GM23248 (cell line): ENCODE measurements around the gene MTCH1. TPM values are rescaled to one million over a fixed set of nuclear protein-coding genes. Genes with fewer than 3 reads are reported as not detected.
A peak's percentile ranks its signal among the peaks of the same experiment; 100 is the strongest.

Source experiments
- DNase-seq: peaks from one replicate; pipeline ENCODE4 v3.0.0-alpha.2; 2015
- H2AFZ ChIP-seq: fragments of 200-600 bp; sonication (generic); 2 replicates; pipeline ENCODE4 v1.6.1; 2016; ENCODE audit warnings: antibody characterized with exemption
- H3F3A ChIP-seq: fragments of 200-600 bp; sonication (generic); 2 replicates; pipeline ENCODE4 v1.6.1; 2016; ENCODE audit warnings: mild to moderate bottlenecking, antibody characterized with exemption, mixed run types; ENCODE audit not compliant: insufficient read depth
- H3K27ac ChIP-seq: fragments of 200-600 bp; sonication (generic); 2 replicates; pipeline ENCODE4 v1.5.1; 2016; ENCODE audit warnings: mild to moderate bottlenecking
- H3K27me3 ChIP-seq: fragments of 200-600 bp; sonication (generic); replicated peaks from 2 replicates; pipeline ENCODE4 v1.6.1; 2016; ENCODE audit warnings: mild to moderate bottlenecking; ENCODE audit not compliant: insufficient read depth
- H3K36me3 ChIP-seq: fragments of 200-600 bp; sonication (generic); 2 replicates; pipeline ENCODE4 v1.6.1; 2016; ENCODE audit warnings: low read depth, mild to moderate bottlenecking
- H3K4me1 ChIP-seq: fragments of 200-600 bp; sonication (generic); 2 replicates; pipeline ENCODE4 v1.6.1; 2016; ENCODE audit warnings: mild to moderate bottlenecking; ENCODE audit not compliant: insufficient read depth
- H3K4me2 ChIP-seq: fragments of 200-600 bp; sonication (generic); one replicate; pipeline ENCODE4 v1.6.1; 2016; ENCODE audit warnings: mild to moderate bottlenecking; ENCODE audit not compliant: unreplicated experiment
- H3K4me3 ChIP-seq: fragments of 200-600 bp; sonication (generic); 2 replicates; pipeline ENCODE4 v1.5.1; 2016; ENCODE audit warnings: mild to moderate bottlenecking
- H3K79me2 ChIP-seq: fragments of 200-600 bp; sonication (generic); 2 replicates; pipeline ENCODE4 v1.6.1; 2016; ENCODE audit warnings: mild to moderate bottlenecking; ENCODE audit not compliant: insufficient read depth
- H3K9ac ChIP-seq: fragments of 200-600 bp; sonication (generic); 2 replicates; pipeline ENCODE4 v1.6.1; 2016; ENCODE audit warnings: mild to moderate bottlenecking
- H3K9me2 ChIP-seq: fragments of 200-600 bp; sonication (generic); 2 replicates; pipeline ENCODE4 v1.6.1; 2016; ENCODE audit warnings: mixed run types, mild to moderate bottlenecking, moderate library complexity; ENCODE audit not compliant: insufficient read depth
- H3K9me3 ChIP-seq: fragments of 200-600 bp; sonication (generic); one replicate; pipeline ENCODE4 v1.6.1; 2017; ENCODE audit warnings: low read depth
- H4K20me1 ChIP-seq: fragments of 200-600 bp; sonication (generic); 2 replicates; pipeline ENCODE4 v1.6.0; 2016; ENCODE audit not compliant: insufficient read depth
- EZH2 ChIP-seq: fragments of 200-600 bp; sonication (generic); IDR thresholded peaks from 2 replicates; pipeline ENCODE4 v1.6.1; 2018; ENCODE audit warnings: antibody characterized with exemption, mild to moderate bottlenecking; ENCODE audit not compliant: insufficient read depth, poor library complexity, severe bottlenecking
- EZH2phosphoT487 ChIP-seq: fragments of 200-600 bp; sonication (generic); IDR thresholded peaks from 2 replicates; pipeline ENCODE4 v1.6.1; 2018; ENCODE audit warnings: antibody characterized with exemption, moderate library complexity, mild to moderate bottlenecking, low read depth; ENCODE audit not compliant: insufficient read depth
- WGBS, 2 experiments: methylation state at CpG; one replicate each; pipeline ENCODE4 v1.1.6; 2015 to 2017; ENCODE audit warnings: low lambda C conversion rate in 2 of 2, low coverage in 1 of 2; ENCODE audit errors: missing lambda C conversion rate in 2 of 2; 5-methylcytosine and 5-hydroxymethylcytosine counted together
- in situ Hi-C: fragments of 300-500 bp; cut with MboI; formaldehyde crosslinking; loops from 2 replicates; pipeline ENCODE4 v1.15.0; 2020
- polyA plus RNA-seq: library from polyadenylated mRNA; unstranded; fragments of >200 nt; fragmentation: Nextera tagmentation; extraction: Ambion mirVana; gene quantifications from 2 replicates; pipeline ENCODE4 v1.2.1, GENCODE V29; 2016
- total RNA-seq: library from RNA; depleted of rRNA; stranded (reverse); fragments of >200 nt; shearing (Covaris generic); gene quantifications from 2 replicates; pipeline ENCODE4 v1.2.3, GENCODE V29; 2014

Gene MTCH1
- total and polyA plus RNA-seq, 2 experiments from 2014 or later = 370 to 473 TPM

DNA sequence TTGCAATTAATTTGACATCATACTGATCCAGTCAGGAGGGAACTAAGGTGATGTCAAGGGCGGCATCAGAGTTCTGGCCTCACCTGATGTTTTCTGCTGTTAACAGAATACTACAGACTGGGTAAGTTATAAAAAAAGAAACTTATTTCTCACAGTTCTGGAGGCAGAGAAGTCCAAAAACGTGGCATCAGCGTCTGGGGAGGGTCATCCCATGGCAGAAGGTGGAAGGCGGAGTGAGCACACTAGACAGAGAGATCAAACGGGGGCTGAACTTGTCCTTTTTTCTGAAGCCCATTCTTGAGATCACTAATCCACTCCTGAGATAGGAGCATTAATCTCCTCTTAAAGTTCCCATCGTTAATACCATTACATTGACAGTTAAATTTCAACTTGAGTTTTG is 3.3 kb upstream of the MTCH1 start:
- Histone ChIP-seq H3K9ac (no peak overlapping the region), H3F3A (peaks cover 15% of the 10 kb centered on the region; the same call in 1 of the 2 replicates), H3K4me2 (no peak overlapping the region), H3K9me2 (no peaks in the 10 kb centered on the region), H3K27me3 (no peaks in the 10 kb centered on the region), H3K4me1 (no peaks in the 10 kb centered on the region), H3K4me3 (no peak overlapping the region), H2AFZ (no peak overlapping the region), H3K27ac (no peak overlapping the region), H3K79me2 (peaks cover 16% of the 10 kb centered on the region), H3K9me3 (no peaks in the 10 kb centered on the region), H4K20me1 (no peaks in the 10 kb centered on the region), H3K36me3 (no peaks in the 10 kb centered on the region)
- WGBS, 2 experiments = 79 to 88% methylated on average over 6 of the region's 6 CpGs
- in situ Hi-C loops = no loop called here
- TF ChIP-seq EZH2phosphoT487 (no peak), EZH2 (no peak)
- DNase-seq = no peak

DNA sequence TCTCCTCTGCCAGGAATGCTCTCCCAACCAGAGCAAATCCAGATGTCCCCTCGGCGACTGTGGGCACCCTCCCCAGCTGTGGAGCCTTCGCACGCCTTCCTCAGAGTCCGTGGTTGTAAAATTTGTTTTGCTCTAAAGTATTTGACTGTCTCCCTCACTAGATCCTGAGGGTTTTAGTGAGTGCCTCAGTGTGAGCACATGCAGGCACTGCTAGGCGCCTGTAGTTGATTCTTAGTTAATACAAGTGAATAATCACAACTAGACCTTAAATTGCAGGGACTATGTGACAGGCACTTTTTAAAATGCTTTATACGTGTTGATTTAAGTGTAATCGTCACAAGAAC is 680 bp upstream of the MTCH1 start:
- Histone ChIP-seq H3K4me3 (peak overlapping the region; percentile 100), H3K9ac (peak overlapping the region; percentile 99), H4K20me1 (no peaks in the 10 kb centered on the region), H3K9me3 (no peaks in the 10 kb centered on the region), H3K4me1 (peaks cover 21% of the 10 kb centered on the region), H3K4me2 (peak overlapping the region; percentile 96), H3K27me3 (no peaks in the 10 kb centered on the region), H3F3A (peaks cover 32% of the 10 kb centered on the region), H3K27ac (peak overlapping the region; percentile 80), H3K9me2 (no peaks in the 10 kb centered on the region), H3K36me3 (no peaks in the 10 kb centered on the region), H3K79me2 (peaks cover 42% of the 10 kb centered on the region), H2AFZ (peak overlapping the region; percentile 73)
- TF ChIP-seq EZH2phosphoT487 (no peak), EZH2 (no peak)
- no peak for DNase-seq
- in situ Hi-C loops = no loop called here
- WGBS, 2 experiments = 1 to 5% methylated on average over 8 of the region's 8 CpGs

DNA sequence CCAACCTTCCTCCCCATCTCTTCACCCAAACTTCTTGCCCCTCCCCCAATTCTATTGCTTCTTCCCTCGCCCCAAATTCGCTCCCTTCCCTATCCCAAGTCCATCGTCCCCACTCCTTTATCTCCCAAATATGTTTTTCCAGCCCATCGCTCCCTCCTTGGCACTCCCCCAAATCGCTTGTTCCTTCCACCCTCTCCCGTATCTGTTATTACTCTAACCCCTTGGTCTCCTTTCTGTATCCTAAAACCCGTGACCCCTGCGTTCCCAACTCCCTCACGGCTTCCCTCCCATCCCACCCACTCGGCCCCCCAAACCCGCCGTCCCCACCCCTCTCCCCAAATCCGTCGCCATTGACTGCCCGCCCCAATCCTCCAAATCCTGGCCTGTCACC is 584 bp downstream of the MTCH1 start:
- peak overlapping the region; percentile 37; the same call in 1 of the 2 replicates for H2AFZ ChIP-seq
- in situ Hi-C loops = no loop called here

DNA sequence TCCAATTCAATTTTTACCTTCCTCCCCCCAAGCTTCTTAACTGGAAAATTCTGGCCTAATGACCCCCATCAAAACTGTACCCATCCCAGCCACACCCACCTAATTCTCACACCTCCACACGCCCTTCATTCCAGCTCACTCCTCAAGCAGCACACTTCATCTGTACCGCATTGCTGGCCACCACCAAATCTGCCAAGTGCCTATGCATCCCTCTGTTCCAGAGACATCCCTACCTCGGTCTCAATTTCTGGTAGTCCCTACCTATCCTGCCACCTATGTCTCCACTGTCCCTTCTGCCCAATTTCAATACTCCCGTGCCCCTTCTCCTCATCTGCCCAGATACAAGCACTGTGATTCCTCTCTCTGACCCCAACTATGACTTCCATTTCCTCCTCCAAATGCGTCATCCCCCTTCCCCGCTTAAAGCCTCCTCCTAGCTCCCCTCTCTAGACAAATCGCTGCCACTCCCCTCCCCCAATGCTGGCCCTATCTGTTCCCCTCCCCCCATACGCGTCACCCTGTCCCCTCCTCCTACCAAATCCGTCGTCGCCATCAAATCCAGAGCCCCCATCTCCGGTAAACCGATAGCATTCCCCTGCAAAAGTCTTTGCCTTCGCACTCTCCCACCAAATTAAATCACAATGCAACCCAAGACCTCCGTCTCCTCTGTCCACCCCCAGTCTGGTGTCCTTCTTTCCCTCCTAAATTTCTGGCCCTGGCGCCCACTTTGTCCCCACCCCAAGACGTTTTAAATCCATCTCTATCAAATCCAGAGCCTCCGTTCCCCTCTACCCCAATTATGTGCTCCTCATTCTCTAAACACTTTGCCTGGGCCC is 1.2 kb downstream of the MTCH1 start:
- H3K4me1 ChIP-seq = peaks cover 24% of the 10 kb centered on the region
- in situ Hi-C loops = no loop called here
- no peaks in the 10 kb centered on the region for H3K27me3 ChIP-seq
- peak overlapping the region; percentile 88 for H3K4me2 ChIP-seq
- 5% methylated on average over 19 of the region's 19 CpGs for WGBS, 2 experiments
- H3K9me3 ChIP-seq = no peaks in the 10 kb centered on the region
- peak overlapping the region; percentile 100 for H3K4me3 ChIP-seq
- TF ChIP-seq EZH2phosphoT487 = no peak
- H3K9me2 ChIP-seq = no peaks in the 10 kb centered on the region
- H3K9ac ChIP-seq = peak overlapping the region; percentile 99
- no peaks in the 10 kb centered on the region for H4K20me1 ChIP-seq
- peaks cover 40% of the 10 kb centered on the region for H3F3A ChIP-seq
- H3K79me2 ChIP-seq = peaks cover 61% of the 10 kb centered on the region
- peak overlapping the region; percentile 9; the same call in 1 of the 2 replicates for H2AFZ ChIP-seq
- H3K36me3 ChIP-seq = no peaks in the 10 kb centered on the region
- peak overlapping the region; percentile 80 for H3K27ac ChIP-seq
- peak; percentile 84 for DNase-seq

More for the DNA sequence above, 584 bp downstream of the MTCH1 start:
- H3K4me3 ChIP-seq = peak overlapping the region; percentile 100
- H3K9ac ChIP-seq = peak overlapping the region; percentile 99
- peaks cover 36% of the 10 kb centered on the region for H3F3A ChIP-seq
- H3K36me3 ChIP-seq = no peaks in the 10 kb centered on the region
- peak overlapping the region; percentile 80 for H3K27ac ChIP-seq
- WGBS, 2 experiments = 0 to 2% methylated on average over 5 to 15 of the region's 15 CpGs
- TF ChIP-seq EZH2phosphoT487 (no peak), EZH2 (no peak)
- H3K9me2 ChIP-seq = no peaks in the 10 kb centered on the region
- no peaks in the 10 kb centered on the region for H4K20me1 ChIP-seq
- peak; percentile 40 for DNase-seq
- H3K9me3 ChIP-seq = no peaks in the 10 kb centered on the region
- H3K79me2 ChIP-seq = peaks cover 55% of the 10 kb centered on the region
- H3K4me2 ChIP-seq = peak overlapping the region; percentile 88
- no peaks in the 10 kb centered on the region for H3K27me3 ChIP-seq
- H3K4me1 ChIP-seq = peaks cover 24% of the 10 kb centered on the region
